AG09309 (cell line): ENCODE data around the gene ZBTB3.
"Not testable (repeated sequence)": the region's sequence is repeated elsewhere in the genome, so short reads cannot be mapped to it uniquely, and the experiment has no call there.

Experiments
- DNase-seq: peaks from one replicate; pipeline ENCODE4 v3.0.0-alpha.2; 2010; ENCODE audit warnings: low read depth
- H3K4me3 ChIP-seq: 2 replicates; pipeline ENCODE4 v1.5.1; 2011; ENCODE audit warnings: mild to moderate bottlenecking, low read depth, low read length, moderate library complexity; ENCODE audit not compliant: control insufficient read depth
- TF ChIP-seq, protein P1 (sequence below): IDR thresholded peaks from 2 replicates; pipeline ENCODE4 v1.5.1; 2011; ENCODE audit warnings: mild to moderate bottlenecking, low read depth, low read length, inconsistent platforms; ENCODE audit not compliant: insufficient read depth, control insufficient read depth; ENCODE audit errors: missing control alignments

ZBTB3 gene

DNA sequence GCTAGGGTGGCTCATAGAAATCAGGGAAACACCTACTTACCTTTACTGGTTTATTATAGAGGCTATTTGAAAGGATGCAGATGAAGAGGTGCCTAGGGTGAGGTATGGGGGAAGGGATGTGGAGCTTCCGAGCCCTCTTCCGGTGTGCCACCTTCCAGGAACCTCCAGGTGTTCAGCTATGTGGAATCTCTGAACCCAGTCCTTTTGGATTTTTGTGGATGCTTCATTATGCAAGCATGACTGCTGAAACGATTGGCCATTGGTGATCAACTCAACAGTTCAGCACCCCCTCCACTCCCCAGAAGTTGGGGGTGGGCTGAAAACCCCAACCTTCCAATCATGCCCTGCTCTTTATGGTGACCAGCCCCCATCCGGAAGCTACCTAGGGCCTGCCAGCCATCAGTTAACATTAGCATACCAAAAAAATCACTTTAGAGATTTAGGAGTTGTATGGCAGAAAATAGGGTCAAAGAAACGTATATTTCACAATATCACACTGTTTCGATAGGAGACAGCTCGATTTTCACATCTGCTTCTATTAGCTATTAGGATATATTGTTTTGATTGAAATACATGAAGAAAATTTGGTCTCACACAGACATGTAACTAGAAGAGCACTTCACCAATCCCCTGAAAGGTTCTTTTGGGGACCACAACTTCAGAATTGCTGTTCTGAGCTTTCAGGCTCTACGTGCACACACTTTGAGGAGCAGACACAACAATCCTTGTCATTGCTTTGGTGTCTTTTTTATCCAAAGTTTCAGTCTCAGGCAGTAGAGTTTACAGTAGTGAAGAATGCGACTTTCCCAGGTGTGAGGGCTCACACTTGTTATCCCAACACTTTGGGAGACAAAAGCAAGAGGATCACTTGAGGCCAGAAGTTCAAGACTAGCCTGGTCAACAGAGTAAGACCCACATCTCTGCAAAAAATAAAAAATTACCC lies 4.2 kb upstream of the ZBTB3 start:
- no peak overlapping the region for H3K4me3 ChIP-seq
- TF ChIP-seq, protein P1, sequence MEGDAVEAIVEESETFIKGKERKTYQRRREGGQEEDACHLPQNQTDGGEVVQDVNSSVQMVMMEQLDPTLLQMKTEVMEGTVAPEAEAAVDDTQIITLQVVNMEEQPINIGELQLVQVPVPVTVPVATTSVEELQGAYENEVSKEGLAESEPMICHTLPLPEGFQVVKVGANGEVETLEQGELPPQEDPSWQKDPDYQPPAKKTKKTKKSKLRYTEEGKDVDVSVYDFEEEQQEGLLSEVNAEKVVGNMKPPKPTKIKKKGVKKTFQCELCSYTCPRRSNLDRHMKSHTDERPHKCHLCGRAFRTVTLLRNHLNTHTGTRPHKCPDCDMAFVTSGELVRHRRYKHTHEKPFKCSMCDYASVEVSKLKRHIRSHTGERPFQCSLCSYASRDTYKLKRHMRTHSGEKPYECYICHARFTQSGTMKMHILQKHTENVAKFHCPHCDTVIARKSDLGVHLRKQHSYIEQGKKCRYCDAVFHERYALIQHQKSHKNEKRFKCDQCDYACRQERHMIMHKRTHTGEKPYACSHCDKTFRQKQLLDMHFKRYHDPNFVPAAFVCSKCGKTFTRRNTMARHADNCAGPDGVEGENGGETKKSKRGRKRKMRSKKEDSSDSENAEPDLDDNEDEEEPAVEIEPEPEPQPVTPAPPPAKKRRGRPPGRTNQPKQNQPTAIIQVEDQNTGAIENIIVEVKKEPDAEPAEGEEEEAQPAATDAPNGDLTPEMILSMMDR, result no peak
- DNase-seq, result no peak

DNA sequence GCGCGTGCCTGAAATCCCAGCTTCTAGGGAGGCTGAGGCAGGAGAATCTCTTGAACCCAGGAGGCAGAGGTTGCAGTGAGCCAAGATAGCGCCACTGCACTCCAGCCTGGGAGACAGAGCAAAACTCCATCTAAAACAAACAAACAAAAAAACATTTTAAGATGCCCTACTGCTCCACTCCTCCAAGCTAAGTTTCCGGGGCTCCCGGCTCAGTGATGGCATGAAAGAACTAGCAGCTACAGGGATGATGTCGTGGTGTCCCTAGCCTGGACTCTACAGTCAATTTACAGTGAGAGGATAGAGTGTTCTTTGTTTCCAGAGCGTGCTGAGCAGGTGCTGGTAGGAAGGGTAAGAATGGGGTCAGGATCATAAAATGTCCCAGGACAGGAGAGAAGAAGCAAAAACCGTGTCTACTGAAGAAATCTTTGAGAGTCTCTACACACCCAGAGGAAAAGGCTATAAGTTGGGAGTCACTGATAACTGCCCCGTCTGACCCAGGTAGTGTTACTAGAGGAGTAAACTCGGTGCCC lies 1.2 kb upstream of the ZBTB3 start:
- no peak overlapping the region for H3K4me3 ChIP-seq
- DNase-seq, result no peak
- TF ChIP-seq, protein P1, result no peak

DNA sequence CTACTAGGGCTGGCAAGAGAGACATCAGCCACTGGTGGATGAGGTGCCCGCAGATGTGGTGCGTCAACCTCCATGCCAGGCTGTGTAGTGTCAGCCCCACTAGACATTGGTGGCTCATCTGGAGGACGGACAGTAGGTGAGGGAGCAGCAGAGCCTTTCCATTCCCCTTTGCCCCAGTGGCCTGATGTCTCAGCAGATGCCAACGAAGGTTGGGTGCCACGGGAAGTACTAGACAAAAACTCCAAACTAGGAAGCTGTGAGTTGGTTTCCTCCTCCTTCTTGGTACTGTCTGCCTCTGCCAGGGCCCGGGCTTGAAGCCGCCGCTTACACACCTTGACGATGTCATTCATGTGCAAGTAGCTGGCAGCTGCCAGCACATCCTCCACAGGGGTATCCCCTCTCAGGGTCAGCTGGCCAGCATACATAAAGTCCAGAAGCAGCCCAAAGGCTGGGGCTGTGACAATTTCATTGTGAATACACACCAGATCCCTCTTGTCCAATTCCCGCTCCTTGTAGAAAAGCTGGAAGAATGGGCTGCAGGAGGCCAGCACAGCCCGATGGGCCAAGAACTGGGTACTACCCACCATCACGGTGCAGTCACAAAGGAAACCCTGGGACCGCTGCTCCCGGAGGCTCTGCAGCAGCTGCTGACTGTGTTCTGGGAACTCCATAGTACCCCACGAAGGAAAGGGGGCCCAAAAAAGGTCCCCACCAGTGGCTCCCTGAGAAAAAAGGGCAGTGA lies 795 bp downstream of the ZBTB3 start:
- no peak for DNase-seq
- H3K4me3 ChIP-seq, result peak overlapping the region; percentile 55
- TF ChIP-seq, protein P1, result no peak

DNA sequence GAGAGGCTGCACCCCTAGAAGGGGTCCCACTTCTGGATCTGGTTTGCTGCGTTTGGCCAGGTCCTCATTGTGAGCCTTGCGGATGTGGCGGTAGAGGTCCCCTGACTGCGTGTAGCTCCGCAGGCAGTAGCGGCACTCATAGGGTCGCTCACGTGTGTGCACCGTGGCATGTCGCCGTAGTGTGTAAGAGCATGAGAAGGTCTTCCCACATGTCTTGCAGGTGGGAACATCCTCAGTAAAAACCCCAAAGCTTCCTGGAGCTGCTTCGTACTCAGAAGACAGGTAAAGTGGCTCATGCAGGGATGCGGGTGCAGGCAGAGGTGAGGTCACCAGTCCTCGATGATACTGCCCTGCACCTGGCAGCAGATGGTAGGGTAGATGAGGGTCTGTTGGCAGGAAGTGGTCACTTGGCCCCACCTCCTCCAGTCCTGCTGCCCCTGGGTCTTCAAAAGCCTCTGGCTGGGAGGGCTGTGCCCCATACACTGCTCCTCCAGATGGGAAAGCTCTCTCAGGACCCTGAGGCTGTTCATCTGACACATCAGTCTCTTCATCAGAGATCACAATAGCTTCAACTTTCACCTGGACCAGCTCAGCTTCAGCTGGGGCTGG lies 1.7 kb downstream of the ZBTB3 start:
- TF ChIP-seq, protein P1, result no peak
- DNase-seq, result no peak
- H3K4me3 ChIP-seq, result no peak overlapping the region

GRCh38 chr11:62749931-62750330 lies 4.0 kb downstream of the ZBTB3 start:
- not testable (repeated sequence) for DNase-seq, H3K4me3 ChIP-seq

DNA sequence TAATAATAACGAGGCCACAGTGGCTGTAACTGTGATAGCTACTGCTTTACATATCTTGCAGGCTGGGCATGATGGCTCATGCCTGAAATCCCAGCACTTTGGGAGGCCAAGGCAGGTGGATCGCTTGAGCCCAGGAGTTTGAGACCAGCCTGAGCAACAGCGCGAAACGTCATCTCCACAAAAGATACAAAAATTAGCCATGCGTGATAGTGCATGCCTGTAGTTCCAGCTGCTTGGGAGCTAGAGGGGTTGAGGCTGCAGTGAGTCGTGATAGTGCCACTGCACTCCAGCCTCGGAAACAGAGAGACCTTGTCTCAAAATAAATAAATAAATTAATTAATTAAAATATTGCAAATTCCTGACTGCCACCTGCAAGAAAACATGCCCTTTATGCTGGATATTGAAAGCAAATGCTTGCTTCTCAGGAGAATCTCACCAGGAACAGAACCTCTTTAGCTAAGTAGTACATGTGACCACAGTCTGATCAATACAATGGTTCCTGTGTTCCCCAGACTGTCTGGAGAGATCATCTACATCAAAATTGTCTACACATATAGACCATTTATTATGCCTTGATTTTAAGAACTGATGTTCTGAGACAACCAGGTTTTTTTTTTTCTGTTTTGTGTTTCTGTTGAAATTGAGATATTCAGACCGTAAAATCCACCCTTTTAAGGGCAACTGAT lies 6.3 kb downstream of the ZBTB3 start:
- no peak for DNase-seq
- H3K4me3 ChIP-seq, result no peak overlapping the region
- TF ChIP-seq, protein P1, result no peak
